Epithelial cell of esophagus (primary cell): ENCODE data around the gene MDH2.
A peak's percentile ranks its signal among the peaks of the same experiment; 100 is the strongest.
"Not testable (repeated sequence)": the region's sequence is repeated elsewhere in the genome, so short reads cannot be mapped to it uniquely, and the experiment has no call there.

ENCODE experiments used
- DNase-seq: peaks from one replicate; pipeline ENCODE4 v3.0.0; 2010; ENCODE audit warnings: low read depth
- H3K4me3 ChIP-seq: 2 replicates; pipeline ENCODE4 v1.5.1; 2011; ENCODE audit warnings: mild to moderate bottlenecking, low read length, control low read depth
- CTCF ChIP-seq: IDR thresholded peaks from 2 replicates; pipeline ENCODE4 v1.5.1; 2011; ENCODE audit warnings: low read depth, mild to moderate bottlenecking, low read length, control low read depth, inconsistent platforms; ENCODE audit not compliant: insufficient read depth; ENCODE audit errors: missing control alignments

MDH2 gene

GRCh38 chr7:76106893-76107292 lies 59.0 kb downstream of the MDH2 start:
- no peak overlapping the region for H3K4me3 ChIP-seq

GRCh38 chr7:76108540-76109233 lies 60.8 kb downstream of the MDH2 start:
- H3K4me3 ChIP-seq: no peak overlapping the region
- no peak for TF ChIP-seq CTCF
- DNase-seq: peak; percentile 60

More at GRCh38 chr7:76106893-76107292, 59.0 kb downstream of the MDH2 start:
- DNase-seq: no peak
- no peak for TF ChIP-seq CTCF

GRCh38 chr7:76113042-76113630 lies 65.2 kb downstream of the MDH2 start:
- H3K4me3 ChIP-seq: not testable (repeated sequence)

GRCh38 chr7:76114742-76115141 lies 66.8 kb downstream of the MDH2 start:
- not testable (repeated sequence) for DNase-seq, H3K4me3 ChIP-seq

More at GRCh38 chr7:76113042-76113630, 65.2 kb downstream of the MDH2 start:
- DNase-seq: not testable (repeated sequence)
